HG02973 (cell line): ENCODE results near the gene BCL2L15.
A peak's percentile ranks its signal among the peaks of the same experiment; 100 is the strongest.

Source experiments
- ATAC-seq: cut with Tn5 transposase; IDR thresholded peaks from one replicate; pipeline ENCODE4 v1.9.1; 2021; ENCODE audit warnings: moderate library complexity; ENCODE audit not compliant: unreplicated experiment

The BCL2L15 gene

GRCh38 chr1:113887402-113888175 lies at the start of gene BCL2L15:
TSS of gene BCL2L15 (minus strand) at chr1:113887581. CDS start at chr1:113887375, 206 bp downstream.
- ATAC-seq = no peak

- no peak for ATAC-seq
These were observed 49.8 kb upstream of the BCL2L15 start for GRCh38 chr1:113937146-113937545.

- no peak for ATAC-seq
These were observed 48.6 kb upstream of the BCL2L15 start for GRCh38 chr1:113935970-113936369.

GRCh38 chr1:113935176-113935575 lies 47.8 kb upstream of the BCL2L15 start:
- no peak for ATAC-seq

- no peak for ATAC-seq
These were observed 47.2 kb upstream of the BCL2L15 start for GRCh38 chr1:113934511-113935055.

- ATAC-seq = no peak
These were observed 46.6 kb upstream of the BCL2L15 start for GRCh38 chr1:113934006-113934405.

- no peak for ATAC-seq
These were observed 44.1 kb upstream of the BCL2L15 start for GRCh38 chr1:113931451-113931851.

GRCh38 chr1:113930499-113931161 lies 43.2 kb upstream of the BCL2L15 start:
- ATAC-seq = peak; percentile 42

GRCh38 chr1:113929750-113930498 lies 42.5 kb upstream of the BCL2L15 start:
- ATAC-seq = peak; percentile 23

GRCh38 chr1:113928941-113929749 lies 41.8 kb upstream of the BCL2L15 start, which contains the start of gene HIPK1:
TSS of gene HIPK1 (plus strand) at chr1:113929324.
- peak; percentile 52 for ATAC-seq

GRCh38 chr1:113928187-113928930 lies 41.0 kb upstream of the BCL2L15 start:
- peak; percentile 23 for ATAC-seq

GRCh38 chr1:113924473-113924872 lies 37.1 kb upstream of the BCL2L15 start:
- no peak for ATAC-seq

GRCh38 chr1:113922957-113923356 lies 35.6 kb upstream of the BCL2L15 start:
- ATAC-seq = no peak

- ATAC-seq = no peak
These were observed 30.9 kb upstream of the BCL2L15 start for GRCh38 chr1:113918243-113918642.

GRCh38 chr1:113917400-113918082 lies 30.2 kb upstream of the BCL2L15 start:
- no peak for ATAC-seq

- no peak for ATAC-seq
These were observed 29.6 kb upstream of the BCL2L15 start for GRCh38 chr1:113916974-113917373.

GRCh38 chr1:113913887-113914664 lies 26.7 kb upstream of the BCL2L15 start:
- ATAC-seq = no peak

- ATAC-seq = no peak
These were observed 25.9 kb upstream of the BCL2L15 start for GRCh38 chr1:113913312-113913668.
